Right lung (tissue), 10 donors: Measurements from ENCODE around the gene SLC17A6. TPM values are rescaled to one million over a fixed set of nuclear protein-coding genes. Genes with fewer than 3 reads are reported as not detected.

Experiments
- DNase-seq, 2 donors: peaks; one replicate each; pipeline ENCODE4 v3.0.0-alpha.2; 2013
- long read RNA-seq, 8 donors: transcript quantifications; one replicate each; lab custom pipeline, GENCODE V29; 2026
- polyA plus RNA-seq, 5 donors: library from polyadenylated mRNA; unstranded; fragments of 120-200 nt; gene quantifications; one replicate each; pipeline versions ENCODE4 v1.2.1 to v1.2.3, GENCODE V29; 2013; ENCODE audit warnings: inconsistent platforms in 1 of 5, low replicate concordance in 1 of 5; ENCODE audit not compliant: insufficient read length in 5 of 5, insufficient read depth in 1 of 5

SLC17A6 gene
- polyA plus RNA-seq, result not detected
- long read RNA-seq, donor 1, result 0 reads
- long read RNA-seq, donor 2, result 0 reads
- long read RNA-seq, donor 3, result 0 reads
- long read RNA-seq, donor 4, result 0 reads
- long read RNA-seq, donor 5, result 0 reads
- long read RNA-seq, donor 6, result 0 reads
- long read RNA-seq, donor 7, result 0 reads
- long read RNA-seq, donor 8, result 0 reads

GRCh38 chr11:22337596-22338485 is at the start of gene SLC17A6:
TSS of gene SLC17A6 (plus strand) at chr11:22338381. CDS start at chr11:22338534, 153 bp downstream.
- peak; percentile 32 to 45 for DNase-seq

GRCh38 chr11:22302368-22302767 is 35.8 kb upstream of the SLC17A6 start:
- no peak for DNase-seq

- DNase-seq, result peak; percentile 0 to 6
Observed at GRCh38 chr11:22304337-22304961, 33.7 kb upstream of the SLC17A6 start.

- no peak for DNase-seq
Observed at GRCh38 chr11:22317656-22318055, 20.5 kb upstream of the SLC17A6 start.

GRCh38 chr11:22331771-22332170 is 6.4 kb upstream of the SLC17A6 start:
- DNase-seq, result no peak

GRCh38 chr11:22336587-22336986 is 1.6 kb upstream of the SLC17A6 start:
- DNase-seq, result no peak

GRCh38 chr11:22339611-22340010 is 1.4 kb downstream of the SLC17A6 start:
- no peak for DNase-seq

- no peak for DNase-seq
Observed at GRCh38 chr11:22340235-22340634, 2.1 kb downstream of the SLC17A6 start.

GRCh38 chr11:22340701-22341587 is 2.8 kb downstream of the SLC17A6 start:
- no peak for DNase-seq

GRCh38 chr11:22341588-22341931 is 3.4 kb downstream of the SLC17A6 start:
- DNase-seq, result no peak

GRCh38 chr11:22342211-22343031 is 4.2 kb downstream of the SLC17A6 start:
- no peak for DNase-seq

- no peak for DNase-seq
Observed at GRCh38 chr11:22343032-22343324, 4.8 kb downstream of the SLC17A6 start.

- DNase-seq, result no peak
Observed at GRCh38 chr11:22343371-22344032, 5.3 kb downstream of the SLC17A6 start.

- no peak for DNase-seq
Observed at GRCh38 chr11:22344081-22344480, 5.9 kb downstream of the SLC17A6 start.

GRCh38 chr11:22346282-22346681 is 8.1 kb downstream of the SLC17A6 start:
- DNase-seq, result no peak

- DNase-seq, result no peak
Observed at GRCh38 chr11:22347857-22348487, 9.8 kb downstream of the SLC17A6 start.

GRCh38 chr11:22349491-22349890 is 11.3 kb downstream of the SLC17A6 start:
- DNase-seq, result no peak

GRCh38 chr11:22359295-22359694 is 21.1 kb downstream of the SLC17A6 start:
- DNase-seq, result no peak

- no peak for DNase-seq
Observed at GRCh38 chr11:22371160-22371559, 33.0 kb downstream of the SLC17A6 start.

GRCh38 chr11:22387126-22387525 is 48.9 kb downstream of the SLC17A6 start:
- DNase-seq, result no peak
